Mucosa of rectum (tissue), 2 donors: ENCODE measurements around the gene ASNSD1.

Experiments
- H3K27ac ChIP-seq, 2 donors: one replicate each; pipeline ENCODE4 v1.7.0; 2013; ENCODE audit warnings: inconsistent platforms in 2 of 2, low read depth in 2 of 2, low read length in 2 of 2
- H3K27me3 ChIP-seq, 2 donors: one replicate each; pipeline ENCODE4 v1.7.0; 2013; ENCODE audit warnings: low read length in 2 of 2; ENCODE audit not compliant: control insufficient read depth in 2 of 2, insufficient read depth in 2 of 2
- H3K36me3 ChIP-seq, 2 donors: one replicate each; pipeline ENCODE4 v1.7.0; 2013; ENCODE audit warnings: low read length in 2 of 2; ENCODE audit not compliant: control insufficient read depth in 2 of 2, insufficient read depth in 2 of 2
- H3K4me1 ChIP-seq, 2 donors: one replicate each; pipeline ENCODE4 v1.7.0; 2013; ENCODE audit warnings: low read length in 2 of 2, mild to moderate bottlenecking in 1 of 2; ENCODE audit not compliant: control insufficient read depth in 2 of 2, insufficient read depth in 2 of 2
- H3K4me3 ChIP-seq, 2 donors: one replicate each; pipeline ENCODE4 v1.7.0; 2013; ENCODE audit warnings: low read length in 2 of 2
- H3K9ac ChIP-seq, 2 donors: one replicate each; pipeline ENCODE4 v1.7.0; 2013; ENCODE audit warnings: low read length in 2 of 2, low read depth in 1 of 2, mild to moderate bottlenecking in 1 of 2
- H3K9me3 ChIP-seq, 2 donors: one replicate each; pipeline ENCODE4 v1.7.0; 2013; ENCODE audit warnings: low read length in 2 of 2; ENCODE audit not compliant: control insufficient read depth in 2 of 2
- donor health status: healthy.
- donor health status: Normal muscosa, but diverticular disease.

ASNSD1 gene

GRCh38 chr2:189661148-189661956 is at the start of gene ASNSD1:
Gene ASNSD1 (plus strand): TSS chr2:189661459. CDS start chr2:189666133, 4,674 bp downstream.
- Histone ChIP-seq H3K9ac (peak within 1 kb of the TSS; percentile 98 to 100), H3K4me3 (peak within 1 kb of the TSS; percentile 98 to 99), H3K9me3 (no peaks in the 10 kb centered on the region), H3K27me3 (no peaks in the 10 kb centered on the region), H3K36me3 (peaks cover 5 to 12% of the 10 kb centered on the region in 2 donors), H3K27ac (peak within 1 kb of the TSS; percentile 80 to 89), H3K4me1 (peaks cover 9 to 10% of the 10 kb centered on the region in 2 donors)

GRCh38 chr2:189613077-189613636 is 48.1 kb upstream of the ASNSD1 start:
- Histone ChIP-seq H3K27me3 (no peaks in the 10 kb centered on the region), H3K36me3 (no peaks in the 10 kb centered on the region), H3K4me1 (no peaks in the 10 kb centered on the region), H3K9ac (no peak overlapping the region), H3K4me3 (peak overlapping the region in 1 of 2 donors; percentile 8), H3K27ac (no peak overlapping the region), H3K9me3 (no peaks in the 10 kb centered on the region)

DNA sequence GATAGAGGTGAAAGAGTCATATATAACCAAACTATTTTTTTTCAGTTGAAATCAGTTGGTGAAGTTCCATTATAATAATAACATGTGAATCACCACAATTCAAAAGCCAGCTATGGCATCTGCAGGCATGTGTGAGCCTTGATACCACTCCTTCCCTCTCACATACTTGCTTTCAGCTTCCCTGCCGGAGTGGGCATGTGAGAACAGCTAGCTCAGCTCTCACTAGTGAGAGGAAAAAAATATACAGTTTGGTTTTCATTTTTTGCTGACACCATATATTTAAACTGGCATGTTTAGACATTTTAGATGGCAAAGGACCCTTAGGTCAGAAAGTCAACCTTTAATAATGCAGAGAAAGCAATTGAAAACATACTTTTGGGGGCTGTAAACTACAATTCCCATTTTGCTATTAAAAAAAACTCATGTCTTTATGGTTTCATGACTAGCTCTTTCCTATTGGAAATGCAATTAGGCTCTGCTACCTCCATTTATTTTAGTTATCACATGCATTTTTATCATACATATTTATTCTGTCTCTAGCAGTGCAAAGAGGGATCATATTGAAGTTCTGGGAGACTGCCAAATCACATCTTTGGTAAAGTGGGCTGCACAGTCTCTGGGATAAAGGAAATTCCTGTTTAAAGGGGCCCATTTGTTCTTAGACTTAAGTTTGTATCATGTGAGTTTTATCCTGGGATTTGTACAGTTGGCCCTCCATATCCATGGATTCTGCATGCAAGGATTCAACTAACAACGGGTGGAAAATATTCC is 47.4 kb upstream of the ASNSD1 start:
- Histone ChIP-seq H3K4me1 (no peaks in the 10 kb centered on the region), H3K9ac (no peak overlapping the region), H3K4me3 (no peak overlapping the region)

DNA sequence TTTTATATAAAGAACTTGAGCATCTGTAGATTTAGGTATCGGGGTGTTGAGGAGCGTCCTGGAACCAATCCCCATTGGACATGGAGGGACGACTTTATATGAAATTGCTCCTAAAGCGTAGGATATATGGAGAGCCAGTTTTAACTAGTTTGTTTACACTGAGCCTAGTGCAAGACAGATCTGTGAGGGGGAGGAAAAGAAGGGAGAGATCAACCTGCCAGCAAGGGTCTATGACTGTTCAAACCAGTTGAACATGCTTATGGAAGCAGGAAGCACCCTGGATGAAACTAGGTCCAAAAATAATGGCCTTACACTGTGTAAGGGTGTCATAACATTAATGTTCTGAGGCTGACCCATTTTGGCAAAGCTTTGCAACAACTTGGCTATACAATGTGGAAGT is 46.7 kb upstream of the ASNSD1 start:
- H3K27me3 ChIP-seq = no peaks in the 10 kb centered on the region
- no peaks in the 10 kb centered on the region for H3K36me3 ChIP-seq
- no peak overlapping the region for H3K4me3 ChIP-seq
- no peak overlapping the region for H3K9ac ChIP-seq
- H3K4me1 ChIP-seq = no peaks in the 10 kb centered on the region
- H3K9me3 ChIP-seq = no peaks in the 10 kb centered on the region
- no peak overlapping the region for H3K27ac ChIP-seq

More for the DNA sequence above, 47.4 kb upstream of the ASNSD1 start:
- Histone ChIP-seq H3K27ac (no peak overlapping the region), H3K9me3 (no peaks in the 10 kb centered on the region), H3K36me3 (no peaks in the 10 kb centered on the region), H3K27me3 (no peaks in the 10 kb centered on the region)

- Histone ChIP-seq H3K4me3 (no peak overlapping the region), H3K36me3 (no peaks in the 10 kb centered on the region), H3K27me3 (no peaks in the 10 kb centered on the region), H3K4me1 (no peaks in the 10 kb centered on the region), H3K9me3 (no peaks in the 10 kb centered on the region), H3K9ac (no peak overlapping the region), H3K27ac (no peak overlapping the region)
These were observed 43.1 kb upstream of the ASNSD1 start for GRCh38 chr2:189618197-189618596.

DNA sequence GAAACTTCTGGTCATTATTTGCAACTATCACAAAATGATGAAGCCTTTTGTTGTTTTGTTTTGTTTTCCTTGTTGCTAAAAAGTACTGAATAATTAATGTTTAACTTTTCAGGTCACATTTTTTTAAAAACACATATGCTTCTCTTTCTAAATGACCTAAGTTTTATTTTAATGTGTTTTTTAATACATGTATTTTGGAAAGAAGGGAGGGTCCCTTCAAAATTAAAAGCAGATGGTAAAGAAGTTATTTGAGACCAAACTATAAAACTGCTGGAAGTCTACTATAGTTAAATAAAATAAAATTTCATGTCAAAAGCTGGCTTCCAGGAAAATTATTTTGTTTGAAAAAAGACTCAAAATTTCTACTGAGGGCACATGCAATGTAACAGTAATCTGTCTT is 39.5 kb upstream of the ASNSD1 start:
- H3K9me3 ChIP-seq = no peaks in the 10 kb centered on the region
- no peaks in the 10 kb centered on the region for H3K36me3 ChIP-seq

GRCh38 chr2:189623049-189623448 is 38.2 kb upstream of the ASNSD1 start:
- H3K9ac ChIP-seq = no peak overlapping the region
- H3K4me1 ChIP-seq = no peaks in the 10 kb centered on the region
- no peak overlapping the region for H3K27ac ChIP-seq
- no peaks in the 10 kb centered on the region for H3K9me3 ChIP-seq
- H3K36me3 ChIP-seq = no peaks in the 10 kb centered on the region
- no peak overlapping the region for H3K4me3 ChIP-seq
- H3K27me3 ChIP-seq = no peaks in the 10 kb centered on the region

More for the DNA sequence above, 39.5 kb upstream of the ASNSD1 start:
- Histone ChIP-seq H3K27ac (no peak overlapping the region), H3K9ac (no peak overlapping the region), H3K4me3 (no peak overlapping the region), H3K4me1 (no peaks in the 10 kb centered on the region), H3K27me3 (no peaks in the 10 kb centered on the region)

GRCh38 chr2:189624648-189625355 is 36.5 kb upstream of the ASNSD1 start:
- no peaks in the 10 kb centered on the region for H3K4me1 ChIP-seq
- no peaks in the 10 kb centered on the region for H3K9me3 ChIP-seq
- no peak overlapping the region for H3K27ac ChIP-seq
- no peaks in the 10 kb centered on the region for H3K36me3 ChIP-seq
- H3K4me3 ChIP-seq = no peak overlapping the region
- H3K27me3 ChIP-seq = no peaks in the 10 kb centered on the region
- H3K9ac ChIP-seq = no peak overlapping the region

DNA sequence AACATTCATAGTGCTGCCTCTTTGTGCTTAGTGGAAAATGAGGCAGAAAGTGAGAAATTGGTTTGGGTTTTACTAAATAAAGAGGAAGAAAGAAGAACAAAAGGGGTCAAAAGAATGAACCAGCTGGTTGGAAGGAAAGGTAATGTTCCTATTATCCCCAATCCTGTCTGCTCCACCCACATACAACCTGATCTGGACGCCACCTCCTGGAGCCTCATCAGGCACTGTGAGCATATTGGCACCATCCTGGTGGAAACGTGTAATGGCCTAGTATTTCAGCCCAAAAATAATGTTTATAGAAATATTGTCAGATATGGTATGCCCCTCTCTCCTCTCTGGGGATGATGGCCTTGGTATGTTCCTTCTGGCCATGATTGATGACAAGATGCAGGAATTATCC is 35.6 kb upstream of the ASNSD1 start:
- Histone ChIP-seq H3K36me3 (no peaks in the 10 kb centered on the region), H3K27me3 (no peaks in the 10 kb centered on the region), H3K27ac (no peak overlapping the region), H3K9ac (no peak overlapping the region), H3K4me3 (no peak overlapping the region), H3K9me3 (no peaks in the 10 kb centered on the region), H3K4me1 (no peaks in the 10 kb centered on the region)
